Right cardiac atrium (tissue), 5 donors: ENCODE results near the gene ZNF76. TPM values are rescaled to one million over a fixed set of nuclear protein-coding genes. Genes with fewer than 3 reads are reported as not detected.

Source experiments
- ATAC-seq, 2 donors: fragments of 200-7000 bp; cut with Tn5 transposase; one replicate each; pipeline versions ENCODE4 v1.8.0 to v1.9.1; 2020; ENCODE audit warnings: moderate library complexity in 2 of 2, mild to moderate bottlenecking in 1 of 2
- DNase-seq, 3 donors: peaks; one replicate each; pipeline ENCODE4 v3.0.0-alpha.2; 2020
- H3K27ac ChIP-seq: one replicate; pipeline ENCODE4 v1.5.1; 2013; ENCODE audit warnings: mild to moderate bottlenecking, low read length, control low read depth, moderate library complexity
- H3K27me3 ChIP-seq: one replicate; pipeline ENCODE4 v1.6.1; 2013; ENCODE audit not compliant: control insufficient read depth, insufficient read depth
- H3K4me1 ChIP-seq: one replicate; pipeline ENCODE4 v1.6.1; 2013; ENCODE audit warnings: low read length; ENCODE audit not compliant: control insufficient read depth, insufficient read depth
- H3K4me3 ChIP-seq: one replicate; pipeline ENCODE4 v1.5.1; 2013; ENCODE audit warnings: low read length, control low read depth
- H3K9me3 ChIP-seq: one replicate; pipeline ENCODE4 v1.6.1; 2013; ENCODE audit warnings: low read length; ENCODE audit not compliant: control insufficient read depth
- WGBS: extraction: QIAGEN DNeasy Blood & Tissue Kit; methylation state at CpG from one replicate; pipeline ENCODE4 v1.1.7; 2013; 5-methylcytosine and 5-hydroxymethylcytosine counted together
- intact Hi-C, 4 donors: fragments of 100-400 bp; cut with DNase I; formaldehyde crosslinking; loops; one replicate each; pipeline versions ENCODE4 v1.11.0 to v1.14.0; 2022 to 2023
- long read RNA-seq, 4 donors: library from polyadenylated mRNA; unstranded; transcript quantifications; one replicate each; pipeline ENCODE4 v2.0.0, GENCODE V29; 2020 to 2021
- polyA plus RNA-seq: library from polyadenylated mRNA; stranded (reverse); fragments of 200-250 nt; gene quantifications from one replicate; pipeline ENCODE4 v1.2.3, GENCODE V29; 2013
- total RNA-seq, 4 donors: library from RNA; stranded (reverse); fragmentation: NEBNext Ultra II Directional; extraction: Animal tissue kit (Norgen Biotek cat#: 25700); gene quantifications; one replicate each; pipeline ENCODE4 v1.2.1, GENCODE V29; 2021
- donor health status: healthy with polysubstance abuse.
- donor health status: DM: no; HTN: yes; CAD: no.
- donor health status: DM: no; HTN: no; CAD: no.
- donor health status: DM: no; HTN: yes; CAD: no; lungs with severe emphysema.
- donor health status: DM: yes; HTN: yes; CAD: no.

Gene ZNF76
- total RNA-seq (10 to 100 TPM; 28.6 to 44.4 (median 38.2) TPM), polyA plus RNA-seq (35.8 TPM)
- long read RNA-seq, donor 1, transcript ZNF76-202 (13 exons, 2,447 nt) = minor isoform, 7 of 96 reads
- long read RNA-seq, donor 1, transcript ZNF76-203 (14 exons, 2,716 nt) = major isoform, 11 of 96 reads
- long read RNA-seq, donor 1, partial matches to known transcripts = 43 of 96 reads
- long read RNA-seq, donor 1, other reads (novel, unspliced or antisense) = 34 of 96 reads
- long read RNA-seq, donor 2, transcript ZNF76-203 (14 exons, 2,716 nt) = major isoform, 7 of 34 reads
- long read RNA-seq, donor 2, partial matches to known transcripts = 14 of 34 reads
- long read RNA-seq, donor 2, other reads (novel, unspliced or antisense) = 9 of 34 reads
- long read RNA-seq, donor 3, transcript ZNF76-203 (14 exons, 2,716 nt) = minor isoform, 9 of 142 reads
- long read RNA-seq, donor 3, transcript ZNF76-202 (13 exons, 2,447 nt) = major isoform, 33 of 142 reads
- long read RNA-seq, donor 3, partial matches to known transcripts = 33 of 142 reads
- long read RNA-seq, donor 3, other reads (novel, unspliced or antisense) = 59 of 142 reads
- long read RNA-seq, donor 4, transcript ZNF76-203 (14 exons, 2,716 nt) = major isoform, 9 of 49 reads
- long read RNA-seq, donor 4, partial matches to known transcripts = 17 of 49 reads
- long read RNA-seq, donor 4, other reads (novel, unspliced or antisense) = 19 of 49 reads

- peak; percentile 99 to 100 (median 99) for DNase-seq
- Histone ChIP-seq H3K4me1 (peaks cover 4% of the 10 kb centered on the region), H3K27ac (peak within 1 kb of the TSS; percentile 84), H3K9me3 (no peaks in the 10 kb centered on the region), H3K27me3 (no peaks in the 10 kb centered on the region), H3K4me3 (peak within 1 kb of the TSS; percentile 74)
- WGBS = under 1% methylated on average over 82 of the region's 82 CpGs
- ATAC-seq = peak; percentile 96 to 97
- intact Hi-C loops = no loop called here
These were observed at the start of gene ZNF76 for GRCh38 chr6:35259194-35259947. Gene ZNF76 (plus strand): TSS chr6:35259735. CDS start chr6:35281152, 21,417 bp downstream.

GRCh38 chr6:35213298-35213791 is 46.2 kb upstream of the ZNF76 start:
- 17% methylated on average over 51 of the region's 51 CpGs for WGBS
- DNase-seq = peak in 2 of 3 donors; percentile 60 to 66
- H3K27me3 ChIP-seq = no peaks in the 10 kb centered on the region
- no peak for ATAC-seq
- H3K9me3 ChIP-seq = no peaks in the 10 kb centered on the region
- H3K27ac ChIP-seq = no peak overlapping the region
- intact Hi-C loops = loop anchor here in 1 of 4 donors (10.0 kb wide), 1 partner anchor 219 kb away; no protein-coding TSS in a partner anchor
- H3K4me3 ChIP-seq = peak overlapping the region; percentile 57
- H3K4me1 ChIP-seq = peaks cover 2% of the 10 kb centered on the region

- ATAC-seq = peak; percentile 40 to 48
- no peaks in the 10 kb centered on the region for H3K9me3 ChIP-seq
- peak within 1 kb of the TSS; percentile 57 for H3K4me3 ChIP-seq
- WGBS = 1% methylated on average over 89 of the region's 89 CpGs
- H3K27ac ChIP-seq = no peak within 1 kb of the TSS
- peaks cover 2% of the 10 kb centered on the region for H3K4me1 ChIP-seq
- intact Hi-C loops = loop anchor here in 1 of 4 donors (10.0 kb wide), 1 partner anchor 219 kb away; no protein-coding TSS in a partner anchor
- H3K27me3 ChIP-seq = no peaks in the 10 kb centered on the region
- peak; percentile 28 to 69 (median 67) for DNase-seq
These were observed 45.4 kb upstream of the ZNF76 start, which contains the start of gene SCUBE3 for GRCh38 chr6:35213824-35214756. Gene SCUBE3 (plus strand): TSS chr6:35213956. CDS start chr6:35214419, 463 bp downstream.

- DNase-seq = no peak
- no peaks in the 10 kb centered on the region for H3K27me3 ChIP-seq
These were observed 44.5 kb upstream of the ZNF76 start for GRCh38 chr6:35214869-35215664.

GRCh38 chr6:35215665-35216411 is 43.7 kb upstream of the ZNF76 start:
- Histone ChIP-seq H3K27me3 (no peaks in the 10 kb centered on the region), H3K4me1 (peaks cover 2% of the 10 kb centered on the region), H3K27ac (no peak overlapping the region), H3K9me3 (no peaks in the 10 kb centered on the region), H3K4me3 (no peak overlapping the region)
- intact Hi-C loops = loop anchor here in 1 of 4 donors (10.0 kb wide), 1 partner anchor 221 kb away; no protein-coding TSS in a partner anchor
- ATAC-seq (no peak), DNase-seq (no peak)
- WGBS = 90% methylated on average over 6 of the region's 6 CpGs

More at GRCh38 chr6:35214869-35215664, 44.5 kb upstream of the ZNF76 start:
- Histone ChIP-seq H3K27ac (no peak overlapping the region), H3K9me3 (no peaks in the 10 kb centered on the region), H3K4me3 (peak overlapping the region; percentile 57), H3K4me1 (peaks cover 2% of the 10 kb centered on the region)
- no peak for ATAC-seq
- intact Hi-C loops = loop anchor here in 1 of 4 donors (10.0 kb wide), 1 partner anchor 220 kb away; no protein-coding TSS in a partner anchor
- 50% methylated on average over 18 of the region's 18 CpGs for WGBS

GRCh38 chr6:35216412-35216732 is 43.2 kb upstream of the ZNF76 start:
- 93% methylated on average over 1 of the region's 1 CpG for WGBS
- Histone ChIP-seq H3K27me3 (no peaks in the 10 kb centered on the region), H3K4me3 (no peak overlapping the region), H3K4me1 (peaks cover 2% of the 10 kb centered on the region), H3K27ac (no peak overlapping the region), H3K9me3 (no peaks in the 10 kb centered on the region)
- no peak for ATAC-seq
- intact Hi-C loops = loop anchor here in 1 of 4 donors (10.0 kb wide), 1 partner anchor 222 kb away; no protein-coding TSS in a partner anchor
- DNase-seq = no peak

GRCh38 chr6:35216851-35217811 is 42.4 kb upstream of the ZNF76 start:
- H3K27me3 ChIP-seq = no peaks in the 10 kb centered on the region
- no peak overlapping the region for H3K27ac ChIP-seq
- no peaks in the 10 kb centered on the region for H3K9me3 ChIP-seq
- no peak for ATAC-seq
- 46% methylated on average over 16 of the region's 17 CpGs for WGBS
- no peak for DNase-seq
- H3K4me3 ChIP-seq = no peak overlapping the region
- intact Hi-C loops = loop anchor here in 1 of 4 donors (10.0 kb wide), 1 partner anchor 222 kb away; no protein-coding TSS in a partner anchor
- peaks cover 2% of the 10 kb centered on the region for H3K4me1 ChIP-seq

GRCh38 chr6:35218021-35218420 is 41.5 kb upstream of the ZNF76 start:
- intact Hi-C loops = loop anchor here in 1 of 4 donors (10.0 kb wide), 1 partner anchor 223 kb away; no protein-coding TSS in a partner anchor
- 50% methylated on average over 4 of the region's 4 CpGs for WGBS

More at GRCh38 chr6:35218021-35218420, 41.5 kb upstream of the ZNF76 start:
- no peak for DNase-seq
- no peaks in the 10 kb centered on the region for H3K27me3 ChIP-seq
- ATAC-seq = no peak
- H3K4me3 ChIP-seq = no peak overlapping the region
- no peaks in the 10 kb centered on the region for H3K9me3 ChIP-seq
- peaks cover 2% of the 10 kb centered on the region for H3K4me1 ChIP-seq
- H3K27ac ChIP-seq = no peak overlapping the region
